ENCODE data around the gene ASTN2. TPM values are rescaled to one million over a fixed set of nuclear protein-coding genes. Genes with fewer than 3 reads are reported as not detected.

The ASTN2 gene
- polyA plus RNA-seq, 3 donors from 2014 or later: 1.7 to 4.5 (median 2.2) TPM

DNA sequence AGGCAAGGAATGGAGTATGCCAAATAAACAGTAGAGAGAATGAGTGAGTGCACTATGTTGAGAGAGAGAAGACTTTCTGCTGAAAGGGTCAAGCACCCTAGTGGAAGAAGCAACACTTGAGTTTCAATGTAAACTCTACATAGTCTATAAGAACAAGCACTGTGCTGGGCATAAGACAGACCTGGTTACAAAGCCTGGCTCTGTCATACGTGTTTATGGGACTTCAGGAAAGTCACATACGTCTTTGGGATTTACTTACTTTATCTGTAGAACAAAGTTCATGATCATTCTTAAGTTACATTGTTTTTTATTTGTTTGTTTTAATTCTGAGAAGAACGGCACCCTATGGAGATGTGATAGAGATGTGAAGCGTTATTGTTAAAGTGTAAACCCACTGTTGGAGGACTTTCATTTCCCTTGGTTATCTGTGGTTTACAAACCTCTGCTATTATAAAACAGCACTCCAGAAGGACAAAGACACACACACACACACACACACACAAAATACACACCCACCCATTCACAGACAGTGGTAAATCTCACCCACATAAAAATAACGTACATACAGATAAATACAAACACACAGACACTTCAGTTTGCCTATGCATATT, 798.4 kb downstream of the ASTN2 start:
- H3K9me3 Mint-ChIP-seq: peaks cover 2 to 13% (median 5%) of the 10 kb centered on the region in 6 donors
- H3K27me3 Mint-ChIP-seq (ENCODE audit: low read depth in 3 of 3): peaks cover 0 to 2% (median 0%) of the 10 kb centered on the region in 3 donors
- H3K36me3 Mint-ChIP-seq: peaks cover 19 to 38% (median 33%) of the 10 kb centered on the region in 3 donors
- H3K27ac Mint-ChIP-seq: no peak overlapping the region
- H3K4me3 Mint-ChIP-seq: no peak overlapping the region
- H3K4me1 Mint-ChIP-seq: no peaks in the 10 kb centered on the region
- DNase-seq: no peak

DNA sequence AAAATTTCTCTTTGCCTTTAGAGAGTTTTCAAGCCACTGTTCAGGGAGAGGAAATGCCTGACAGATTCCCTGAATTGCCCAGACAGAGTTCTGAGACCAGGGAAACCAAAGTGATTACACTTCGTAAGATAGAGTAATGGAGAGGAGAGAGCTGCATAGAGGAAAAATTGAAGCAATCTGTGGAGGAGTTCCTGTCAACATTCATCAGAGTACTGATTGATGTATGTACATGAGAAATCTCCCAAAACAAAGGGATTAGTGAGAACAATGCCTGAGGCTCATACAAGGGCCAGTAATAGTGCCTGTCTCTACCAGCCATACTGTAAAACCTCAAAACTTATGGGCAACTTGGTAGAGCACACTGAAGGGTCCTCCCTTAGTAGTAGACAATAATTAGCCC, 806.8 kb downstream of the ASTN2 start:
- Mint-ChIP-seq H3K9me3 (peaks cover 0 to 11% (median 5%) of the 10 kb centered on the region in 6 donors), H3K36me3 (peaks cover 22 to 28% (median 28%) of the 10 kb centered on the region in 3 donors), H3K4me3 (no peak overlapping the region), H3K27me3 (ENCODE audit: low read depth in 3 of 3) (no peaks in the 10 kb centered on the region), H3K27ac (no peak overlapping the region), H3K4me1 (no peaks in the 10 kb centered on the region)
- DNase-seq: no peak

DNA sequence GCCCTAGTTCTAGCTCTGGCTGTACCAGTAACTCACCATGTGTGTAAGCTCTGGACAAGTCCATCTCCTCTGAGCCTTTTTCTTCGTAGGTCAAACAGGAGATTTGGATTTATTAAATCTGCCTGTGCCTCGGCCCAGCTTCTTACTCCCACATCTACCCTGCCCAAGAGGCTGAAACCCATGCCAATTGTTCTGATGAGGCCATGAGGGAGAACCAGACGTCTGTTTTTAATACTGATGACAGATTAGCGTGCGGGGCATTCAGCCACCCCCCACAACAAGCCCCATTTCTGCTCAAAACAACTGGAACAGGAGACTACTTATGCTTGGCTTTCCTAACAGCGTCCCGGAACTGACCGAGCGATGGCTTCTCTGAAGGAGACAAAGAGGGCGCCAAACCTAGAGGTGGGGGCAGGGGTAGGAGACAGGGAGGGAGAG, 808.9 kb downstream of the ASTN2 start:
- H3K36me3 Mint-ChIP-seq: peaks cover 10 to 22% (median 16%) of the 10 kb centered on the region in 3 donors
- H3K9me3 Mint-ChIP-seq: peaks cover 0 to 8% (median under 1%) of the 10 kb centered on the region in 6 donors
- H3K27me3 Mint-ChIP-seq (ENCODE audit: low read depth in 3 of 3): no peaks in the 10 kb centered on the region
- DNase-seq: no peak
- no peak overlapping the region for H3K27ac Mint-ChIP-seq
- H3K4me1 Mint-ChIP-seq: no peaks in the 10 kb centered on the region
- H3K4me3 Mint-ChIP-seq: no peak overlapping the region

DNA sequence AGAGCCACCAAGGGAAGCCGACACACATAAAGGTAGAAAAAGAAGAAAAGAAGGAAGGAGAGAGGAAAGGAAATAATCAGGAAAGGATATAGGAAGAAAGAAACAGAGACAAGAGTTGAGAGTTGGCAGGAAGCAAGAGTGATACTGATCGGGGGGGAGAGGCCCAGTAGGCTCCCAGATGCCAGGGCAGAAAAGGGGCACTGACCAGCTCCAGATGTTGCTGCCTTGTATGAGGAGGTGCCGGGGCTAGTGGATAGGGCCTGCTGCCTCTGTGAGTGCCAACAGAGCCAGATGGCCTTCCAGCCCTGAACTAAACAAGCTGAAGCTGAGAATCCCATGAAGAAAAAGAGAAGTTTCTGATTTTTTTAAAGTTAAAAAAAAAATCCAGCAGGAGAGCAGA, 809.8 kb downstream of the ASTN2 start:
- H3K27me3 Mint-ChIP-seq (ENCODE audit: low read depth in 3 of 3): no peaks in the 10 kb centered on the region
- H3K36me3 Mint-ChIP-seq: peaks cover 10 to 22% (median 16%) of the 10 kb centered on the region in 3 donors
- no peak for DNase-seq
- no peaks in the 10 kb centered on the region for H3K4me1 Mint-ChIP-seq
- peaks cover 0 to 8% (median under 1%) of the 10 kb centered on the region in 6 donors for H3K9me3 Mint-ChIP-seq
- no peak overlapping the region for H3K4me3 Mint-ChIP-seq
- no peak overlapping the region for H3K27ac Mint-ChIP-seq

DNA sequence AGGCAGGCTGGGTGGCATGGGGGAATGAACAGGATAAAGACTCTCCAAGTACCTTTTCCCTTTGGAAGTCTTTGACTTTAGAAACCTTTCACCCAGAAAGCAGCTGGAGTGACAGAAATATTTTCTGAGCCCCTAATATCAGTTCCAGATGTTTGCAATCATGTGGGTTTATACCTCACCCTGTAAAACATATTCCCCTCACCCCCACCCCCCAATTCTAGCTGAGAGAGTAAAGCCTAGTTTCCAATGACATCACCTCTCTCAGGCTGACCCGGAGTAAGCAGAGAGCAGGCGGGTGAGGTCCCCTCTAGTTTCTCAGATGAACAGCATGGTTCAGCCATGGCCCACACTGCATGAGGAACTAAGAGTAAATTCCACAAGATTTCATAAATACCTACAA, 810.6 kb downstream of the ASTN2 start:
- peaks cover 10 to 22% (median 13%) of the 10 kb centered on the region in 3 donors for H3K36me3 Mint-ChIP-seq
- H3K27ac Mint-ChIP-seq: no peak overlapping the region
- H3K27me3 Mint-ChIP-seq (ENCODE audit: low read depth in 3 of 3): no peaks in the 10 kb centered on the region
- no peak overlapping the region for H3K4me3 Mint-ChIP-seq
- peaks cover 0 to 5% (median under 1%) of the 10 kb centered on the region in 6 donors for H3K9me3 Mint-ChIP-seq
- DNase-seq: no peak
- no peaks in the 10 kb centered on the region for H3K4me1 Mint-ChIP-seq

DNA sequence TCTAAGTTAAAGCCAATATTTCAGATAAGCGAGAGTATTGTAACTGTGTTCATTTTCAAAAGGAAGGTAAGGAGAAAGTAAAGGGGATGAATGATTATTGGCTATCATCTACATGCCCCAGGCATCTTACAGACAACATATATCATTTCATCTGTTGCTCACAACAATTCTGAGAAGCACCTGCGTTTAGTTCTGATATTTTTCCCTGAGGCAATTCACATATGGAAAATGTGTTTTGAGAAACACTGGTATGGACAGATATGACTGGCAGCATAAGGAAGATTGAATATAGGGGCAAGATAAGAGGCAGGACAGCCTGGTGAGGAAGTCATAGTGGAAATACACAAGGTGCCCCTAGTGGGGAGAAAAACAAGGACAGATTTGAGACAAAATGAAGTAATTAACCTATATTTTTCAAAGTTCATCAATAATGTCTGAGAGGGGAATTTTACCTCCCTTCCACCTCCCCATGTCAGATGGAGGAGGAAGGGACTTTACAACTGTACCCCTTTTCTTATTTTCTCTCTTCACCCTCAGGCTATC, 815.4 kb downstream of the ASTN2 start:
- no peak for DNase-seq
- H3K9me3 Mint-ChIP-seq: peaks cover 0 to 1% (median 0%) of the 10 kb centered on the region in 6 donors
- no peaks in the 10 kb centered on the region for H3K4me1 Mint-ChIP-seq
- H3K4me3 Mint-ChIP-seq: no peak overlapping the region
- no peaks in the 10 kb centered on the region for H3K27me3 Mint-ChIP-seq (ENCODE audit: low read depth in 3 of 3)
- no peak overlapping the region for H3K27ac Mint-ChIP-seq
- peaks cover 0 to under 1% (median 0%) of the 10 kb centered on the region in 3 donors for H3K36me3 Mint-ChIP-seq

DNA sequence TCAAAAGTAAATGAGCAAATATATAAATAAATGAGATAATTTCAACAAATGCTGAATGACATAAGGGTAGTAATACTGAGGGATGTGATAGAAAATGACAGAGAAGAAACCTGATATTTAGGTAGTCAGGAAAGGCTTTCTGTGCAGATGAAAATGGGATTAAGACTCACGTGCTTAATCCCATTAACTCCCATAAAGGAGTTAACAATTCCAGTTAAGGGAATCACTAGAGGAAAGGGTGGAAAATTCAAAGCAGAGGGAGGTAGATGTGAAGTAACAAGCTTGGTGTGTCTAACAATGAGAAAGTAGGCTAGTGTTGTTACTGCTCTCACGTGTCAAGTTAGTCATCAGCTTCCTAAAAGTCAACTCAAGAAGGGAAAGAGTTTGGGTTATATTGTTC, 818.2 kb downstream of the ASTN2 start:
- peaks cover 0 to 14% (median 0%) of the 10 kb centered on the region in 3 donors for H3K36me3 Mint-ChIP-seq
- DNase-seq: no peak
- H3K27ac Mint-ChIP-seq: no peak overlapping the region
- H3K4me3 Mint-ChIP-seq: no peak overlapping the region
- H3K9me3 Mint-ChIP-seq: peaks cover 0 to 3% (median 0%) of the 10 kb centered on the region in 6 donors
- no peaks in the 10 kb centered on the region for H3K4me1 Mint-ChIP-seq
- H3K27me3 Mint-ChIP-seq (ENCODE audit: low read depth in 3 of 3): no peaks in the 10 kb centered on the region

DNA sequence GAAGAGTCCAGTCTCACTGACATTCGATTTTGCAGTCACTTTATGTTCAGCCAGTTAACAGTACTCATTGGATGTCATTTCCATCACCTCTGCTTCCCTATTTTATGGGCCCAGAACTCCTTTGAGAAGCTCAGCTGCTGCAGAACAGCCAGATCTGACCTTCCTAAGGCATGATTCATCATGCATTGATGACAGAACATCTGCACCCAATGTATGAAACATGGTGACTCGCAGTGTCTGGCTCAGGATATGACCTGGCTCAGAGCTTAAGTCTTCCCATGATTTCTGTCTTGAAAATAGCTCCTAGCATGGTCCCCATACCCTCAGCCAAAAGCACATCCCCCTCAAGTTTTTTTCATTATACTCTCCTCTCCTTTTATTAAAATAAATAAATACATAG, 820.3 kb downstream of the ASTN2 start:
- Mint-ChIP-seq H3K27ac (no peak overlapping the region), H3K27me3 (ENCODE audit: low read depth in 3 of 3) (no peaks in the 10 kb centered on the region), H3K4me3 (no peak overlapping the region), H3K36me3 (peaks cover 0 to 14% (median 0%) of the 10 kb centered on the region in 3 donors), H3K4me1 (no peaks in the 10 kb centered on the region), H3K9me3 (peaks cover 0 to 3% (median under 1%) of the 10 kb centered on the region in 6 donors)
- no peak for DNase-seq

DNA sequence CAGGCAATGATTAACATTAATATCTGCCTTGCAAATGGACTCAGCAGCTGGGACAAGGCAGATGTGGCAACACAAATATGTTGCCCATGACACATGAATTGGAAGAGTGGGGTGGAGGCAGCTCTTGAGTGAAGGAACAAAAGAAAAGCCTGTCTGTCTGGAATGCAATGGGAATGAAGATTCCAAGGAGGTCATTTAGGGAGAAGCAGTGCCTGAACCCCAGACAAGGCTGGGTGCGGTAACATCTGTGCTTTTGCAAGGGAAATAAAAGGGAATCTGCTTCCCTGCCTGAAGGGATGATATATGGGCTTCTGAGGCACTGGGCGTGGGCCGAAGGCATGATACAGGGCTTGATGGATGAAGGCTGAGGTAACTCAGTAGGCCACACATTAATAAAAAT, 821.9 kb downstream of the ASTN2 start:
- Mint-ChIP-seq H3K4me3 (no peak overlapping the region), H3K36me3 (peaks cover 0 to 14% (median 5%) of the 10 kb centered on the region in 3 donors), H3K9me3 (peaks cover 3 to 17% (median 10%) of the 10 kb centered on the region in 6 donors), H3K4me1 (no peaks in the 10 kb centered on the region), H3K27me3 (ENCODE audit: low read depth in 3 of 3) (no peaks in the 10 kb centered on the region), H3K27ac (no peak overlapping the region)
- no peak for DNase-seq

DNA sequence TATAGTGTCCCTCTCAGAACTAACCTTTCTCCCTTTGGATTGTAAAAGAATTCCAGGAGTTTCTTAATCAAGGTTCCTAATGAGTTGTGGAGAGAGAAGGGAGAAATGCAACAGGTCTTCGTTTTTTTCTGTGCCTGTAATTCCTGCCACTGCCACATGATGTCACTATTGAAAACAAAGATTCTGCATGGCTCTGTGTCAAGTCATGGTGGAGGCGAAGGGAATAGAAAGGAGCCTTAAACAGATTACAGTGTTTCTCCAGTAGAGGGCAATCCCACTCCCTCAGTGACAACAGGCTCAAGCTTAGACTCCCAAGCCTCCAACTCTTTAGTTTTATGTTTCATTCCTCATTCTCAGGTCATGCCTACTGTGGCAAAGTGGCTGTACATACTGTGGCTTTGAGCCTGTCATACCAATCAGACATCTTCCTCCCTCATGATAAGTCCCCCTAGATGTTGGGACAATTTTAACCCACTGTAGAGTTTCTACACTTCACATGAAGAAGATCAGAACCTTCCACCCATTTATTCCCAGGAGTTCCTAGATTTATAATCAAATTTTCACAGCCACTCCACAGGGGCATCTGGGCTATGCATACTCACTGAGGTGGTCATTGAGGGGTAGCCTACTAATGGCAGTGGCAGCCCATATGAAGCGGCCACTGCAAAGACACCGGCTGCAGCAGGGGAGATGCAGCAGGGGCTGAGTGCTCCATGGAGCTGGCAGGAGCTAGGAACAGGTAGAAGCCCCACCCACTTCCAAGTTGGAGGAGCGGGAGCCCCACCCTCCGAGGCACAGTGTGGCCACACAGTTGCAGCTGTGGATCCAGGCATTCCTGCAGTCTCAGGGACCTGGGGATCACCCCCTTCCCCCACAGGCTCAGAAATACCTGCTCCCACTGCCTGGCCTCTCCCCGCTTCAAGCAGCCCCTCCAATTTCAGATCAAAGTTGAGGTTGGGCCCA, 825.2 kb downstream of the ASTN2 start:
- DNase-seq: no peak
- peaks cover 0 to 15% (median 5%) of the 10 kb centered on the region in 3 donors for H3K36me3 Mint-ChIP-seq

DNA sequence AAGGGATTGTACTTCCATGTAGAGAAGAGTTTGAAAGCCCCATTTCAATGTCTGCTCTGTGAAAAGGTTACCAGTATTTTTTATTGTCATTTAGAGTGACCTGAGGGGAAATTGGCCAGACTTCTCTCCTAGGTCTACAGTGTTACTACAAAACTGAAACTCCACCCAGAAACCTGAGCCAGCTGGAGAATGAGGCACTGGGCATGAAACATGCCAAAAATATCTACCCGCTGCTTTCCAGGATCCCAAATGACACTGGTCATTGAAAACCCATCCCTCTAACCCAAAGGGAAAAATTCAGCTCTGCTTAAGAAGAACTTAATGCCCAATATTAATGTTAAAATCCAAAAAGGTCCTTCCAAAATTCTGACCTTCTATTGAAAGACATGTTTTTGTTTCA, 826.9 kb downstream of the ASTN2 start:
- peaks cover 0 to 13% (median 10%) of the 10 kb centered on the region in 3 donors for H3K36me3 Mint-ChIP-seq
- peaks cover 0 to 2% (median 0%) of the 10 kb centered on the region in 3 donors for H3K27me3 Mint-ChIP-seq (ENCODE audit: low read depth in 3 of 3)
- H3K4me1 Mint-ChIP-seq: no peaks in the 10 kb centered on the region
- H3K27ac Mint-ChIP-seq: no peak overlapping the region
- H3K9me3 Mint-ChIP-seq: peaks cover 6 to 27% (median 13%) of the 10 kb centered on the region in 6 donors
- no peak for DNase-seq
- no peak overlapping the region for H3K4me3 Mint-ChIP-seq

More for the DNA sequence above, 825.2 kb downstream of the ASTN2 start:
- no peak overlapping the region for H3K4me3 Mint-ChIP-seq
- H3K9me3 Mint-ChIP-seq: peaks cover 5 to 22% (median 13%) of the 10 kb centered on the region in 6 donors
- no peaks in the 10 kb centered on the region for H3K4me1 Mint-ChIP-seq
- peaks cover 0 to under 1% (median 0%) of the 10 kb centered on the region in 3 donors for H3K27me3 Mint-ChIP-seq (ENCODE audit: low read depth in 3 of 3)
- no peak overlapping the region for H3K27ac Mint-ChIP-seq

DNA sequence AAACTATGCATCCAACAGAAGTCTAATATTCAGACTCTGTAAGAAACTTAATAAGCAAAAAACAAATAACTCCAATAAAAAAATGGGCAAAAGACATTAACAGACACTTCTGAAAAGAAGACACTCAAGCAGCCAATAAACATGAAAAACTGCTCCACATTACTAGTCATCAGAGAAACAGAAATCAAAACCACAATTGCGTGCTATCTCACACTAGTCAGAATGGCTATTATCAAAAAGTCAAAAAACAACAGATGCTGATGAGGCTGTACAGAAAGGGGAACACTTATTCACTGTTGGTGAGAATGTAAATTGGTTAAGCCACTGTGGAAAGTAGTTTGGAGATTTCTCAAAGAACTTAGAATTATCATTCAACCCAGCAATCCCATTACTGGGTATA, 829.0 kb downstream of the ASTN2 start:
- no peak overlapping the region for H3K4me3 Mint-ChIP-seq
- peaks cover 0 to 2% (median 0%) of the 10 kb centered on the region in 3 donors for H3K27me3 Mint-ChIP-seq (ENCODE audit: low read depth in 3 of 3)
- DNase-seq: no peak
- peaks cover 0 to 10% (median 5%) of the 10 kb centered on the region in 3 donors for H3K36me3 Mint-ChIP-seq
- no peak overlapping the region for H3K27ac Mint-ChIP-seq
- no peaks in the 10 kb centered on the region for H3K4me1 Mint-ChIP-seq
- peaks cover 6 to 27% (median 14%) of the 10 kb centered on the region in 6 donors for H3K9me3 Mint-ChIP-seq

DNA sequence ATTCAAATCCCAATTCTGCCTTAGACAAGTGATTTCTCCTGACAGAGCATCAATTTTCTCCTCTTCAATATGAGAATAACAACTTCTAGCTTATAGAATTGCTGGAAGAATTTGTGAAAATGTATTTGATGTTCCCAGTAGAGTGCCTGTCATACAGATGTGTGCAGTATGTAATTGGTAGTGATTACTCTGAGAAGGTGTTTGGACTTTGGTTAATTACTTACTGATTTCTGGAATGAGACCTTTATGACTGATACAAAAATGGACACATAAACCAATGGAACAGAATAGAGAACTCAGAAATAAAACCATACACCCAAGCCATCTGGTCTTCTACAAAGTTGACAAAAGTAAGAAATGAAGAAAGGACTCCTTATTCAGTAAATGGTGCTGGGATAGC, 829.7 kb downstream of the ASTN2 start:
- no peak overlapping the region for H3K4me3 Mint-ChIP-seq
- H3K36me3 Mint-ChIP-seq: peaks cover 0 to 10% (median 5%) of the 10 kb centered on the region in 3 donors
- no peak overlapping the region for H3K27ac Mint-ChIP-seq
- no peaks in the 10 kb centered on the region for H3K4me1 Mint-ChIP-seq
- H3K9me3 Mint-ChIP-seq: peaks cover 6 to 27% (median 14%) of the 10 kb centered on the region in 6 donors
- no peak for DNase-seq
- H3K27me3 Mint-ChIP-seq (ENCODE audit: low read depth in 3 of 3): peaks cover 0 to 3% (median 2%) of the 10 kb centered on the region in 3 donors

Data from immature natural killer cell (primary cell).